HG03571 (cell line): Measurements from ENCODE around the gene IGF1R.

Source experiments
- ATAC-seq: cut with Tn5 transposase; IDR thresholded peaks from one replicate; pipeline ENCODE4 v1.9.1; 2021; ENCODE audit not compliant: unreplicated experiment

The IGF1R gene

GRCh38 chr15:98724048-98724447 is 75.7 kb downstream of the IGF1R start:
- ATAC-seq = no peak

- ATAC-seq = no peak
Observed at GRCh38 chr15:98724494-98724893, 76.2 kb downstream of the IGF1R start.

GRCh38 chr15:98725874-98726273 is 77.5 kb downstream of the IGF1R start:
- ATAC-seq = no peak

GRCh38 chr15:98727115-98728040 is 79.0 kb downstream of the IGF1R start:
- ATAC-seq = no peak

- no peak for ATAC-seq
Observed at GRCh38 chr15:98728082-98728810, 79.9 kb downstream of the IGF1R start.

GRCh38 chr15:98728811-98729160 is 80.4 kb downstream of the IGF1R start:
- ATAC-seq = no peak

GRCh38 chr15:98729446-98730042 is 81.2 kb downstream of the IGF1R start:
- no peak for ATAC-seq

- no peak for ATAC-seq
Observed at GRCh38 chr15:98730860-98731711, 82.7 kb downstream of the IGF1R start.

GRCh38 chr15:98731712-98732450 is 83.5 kb downstream of the IGF1R start:
- ATAC-seq = no peak

GRCh38 chr15:98733098-98733497 is 84.8 kb downstream of the IGF1R start:
- ATAC-seq = no peak

- ATAC-seq = no peak
Observed at GRCh38 chr15:98734466-98735199, 86.3 kb downstream of the IGF1R start.

- no peak for ATAC-seq
Observed at GRCh38 chr15:98735304-98735703, 87.0 kb downstream of the IGF1R start.

GRCh38 chr15:98735895-98736617 is 87.7 kb downstream of the IGF1R start:
- no peak for ATAC-seq

- ATAC-seq = no peak
Observed at GRCh38 chr15:98737159-98737558, 88.8 kb downstream of the IGF1R start.

- no peak for ATAC-seq
Observed at GRCh38 chr15:98737721-98738120, 89.4 kb downstream of the IGF1R start.

- ATAC-seq = no peak
Observed at GRCh38 chr15:98738689-98739401, 90.5 kb downstream of the IGF1R start.

- ATAC-seq = no peak
Observed at GRCh38 chr15:98740295-98740694, 92.0 kb downstream of the IGF1R start.

GRCh38 chr15:98740963-98741362 is 92.6 kb downstream of the IGF1R start:
- no peak for ATAC-seq
